Colon (tissue), 2 donors: Measurements from ENCODE around the gene CACNG4.

ENCODE experiments used
- FAIRE-seq: peaks from 2 replicates; lab custom pipeline; 2012; peaks lifted over from hg19 to GRCh38; lab: Jason Lieb, UNC
- donor health status: control.
- donor health status: control.

The CACNG4 gene

DNA sequence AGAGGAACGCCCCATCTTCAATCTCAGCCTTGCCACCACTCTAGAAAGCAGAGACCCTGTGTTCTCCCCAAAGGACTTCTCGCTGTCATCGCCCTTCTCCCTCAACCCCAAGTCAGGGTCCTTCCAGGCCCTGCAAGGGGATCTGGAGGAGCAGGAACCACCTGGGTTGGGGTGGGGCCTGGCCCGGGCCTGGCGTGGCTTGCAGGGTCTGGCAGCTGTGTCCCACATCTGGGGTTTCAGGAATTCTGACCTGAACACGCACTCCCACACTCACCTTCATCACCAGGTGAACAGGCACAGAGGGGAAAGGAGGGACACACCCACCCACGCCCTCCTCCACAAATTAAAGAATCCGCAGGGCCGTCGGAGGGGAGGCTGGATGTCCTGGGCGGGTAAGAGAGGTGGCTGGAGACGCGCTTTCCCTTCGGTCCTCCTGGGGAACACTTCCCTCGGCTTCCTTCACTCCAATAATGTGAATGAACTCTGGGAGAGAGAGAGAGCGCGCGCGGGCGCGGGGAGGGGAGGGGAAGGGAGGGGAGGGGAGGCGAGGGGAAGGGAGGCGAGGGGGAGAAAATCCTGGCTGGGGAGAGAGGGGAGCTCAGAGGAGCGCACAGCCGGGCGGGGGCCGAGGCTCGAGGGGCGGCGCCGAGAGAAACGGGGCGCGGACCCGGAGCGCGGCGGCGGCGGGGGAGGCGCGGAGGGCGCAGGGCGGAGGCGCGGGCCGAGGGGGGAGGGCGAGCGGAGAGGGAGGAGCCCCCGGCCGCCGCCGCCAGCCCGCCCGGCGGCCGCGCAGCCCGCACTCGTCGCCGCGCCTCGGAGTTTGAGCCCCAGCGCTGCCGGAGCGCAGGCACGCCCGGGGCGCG is at the start of gene CACNG4:
CACNG4 (plus strand) TSS at position 799 of the 863 bp plus-strand sequence. CDS start 205 bp downstream, outside the sequence.
- FAIRE-seq, result no peak

GRCh38 chr17:66915204-66915611 is 49.3 kb upstream of the CACNG4 start:
- FAIRE-seq, result no peak

GRCh38 chr17:66915792-66916191 is 48.7 kb upstream of the CACNG4 start:
- FAIRE-seq, result no peak

DNA sequence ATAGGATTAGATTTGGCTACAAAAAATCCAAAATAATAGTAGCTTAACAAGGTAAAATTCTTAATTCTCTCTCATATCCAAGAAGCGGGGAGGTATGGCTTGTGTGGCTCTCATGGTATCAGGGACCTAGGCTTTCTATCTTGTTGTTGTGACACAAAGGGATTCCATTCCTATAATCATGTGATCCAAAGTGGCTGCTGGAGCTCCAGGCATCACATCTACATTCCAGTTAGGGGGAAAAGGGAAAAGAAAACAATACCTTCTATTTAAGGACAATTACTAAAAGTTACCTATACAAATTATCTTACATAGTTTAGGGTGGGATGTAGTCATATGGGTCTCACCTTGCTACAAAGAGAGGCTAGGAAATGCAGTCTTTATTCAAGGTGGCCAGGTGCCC is 47.6 kb upstream of the CACNG4 start:
- FAIRE-seq, result no peak

GRCh38 chr17:66918896-66919295 is 45.6 kb upstream of the CACNG4 start:
- FAIRE-seq, result no peak

GRCh38 chr17:66920435-66920834 is 44.1 kb upstream of the CACNG4 start:
- no peak for FAIRE-seq

GRCh38 chr17:66920950-66921349 is 43.6 kb upstream of the CACNG4 start:
- no peak for FAIRE-seq

DNA sequence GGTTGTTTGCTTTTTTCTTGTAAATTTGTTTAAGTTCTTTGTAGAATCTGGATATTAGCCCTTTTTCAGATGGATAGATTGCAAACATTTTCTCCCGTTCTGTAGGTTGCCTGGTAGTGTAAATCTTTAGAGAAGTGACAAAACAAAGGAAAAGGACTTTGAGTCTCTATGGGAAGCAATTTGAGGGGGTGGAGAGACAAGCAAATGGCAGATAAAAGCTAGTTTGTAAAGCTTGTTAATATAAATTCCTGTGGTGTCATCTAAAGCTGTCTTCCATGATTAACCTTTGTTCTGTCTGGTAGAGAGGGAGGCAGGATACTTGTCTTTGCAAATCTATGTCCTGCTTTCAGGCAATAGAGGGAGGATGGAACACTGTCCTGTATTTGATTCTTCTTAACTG is 40.6 kb upstream of the CACNG4 start:
- no peak for FAIRE-seq

GRCh38 chr17:66925811-66926500 is 38.6 kb upstream of the CACNG4 start:
- no peak for FAIRE-seq

- no peak for FAIRE-seq
These were observed 35.6 kb upstream of the CACNG4 start for GRCh38 chr17:66928949-66929348.

- no peak for FAIRE-seq
These were observed 34.9 kb upstream of the CACNG4 start for GRCh38 chr17:66929591-66929990.

GRCh38 chr17:66930933-66931332 is 33.6 kb upstream of the CACNG4 start:
- no peak for FAIRE-seq

GRCh38 chr17:66932311-66932710 is 32.2 kb upstream of the CACNG4 start:
- no peak for FAIRE-seq

GRCh38 chr17:66934040-66934439 is 30.5 kb upstream of the CACNG4 start:
- FAIRE-seq, result no peak

DNA sequence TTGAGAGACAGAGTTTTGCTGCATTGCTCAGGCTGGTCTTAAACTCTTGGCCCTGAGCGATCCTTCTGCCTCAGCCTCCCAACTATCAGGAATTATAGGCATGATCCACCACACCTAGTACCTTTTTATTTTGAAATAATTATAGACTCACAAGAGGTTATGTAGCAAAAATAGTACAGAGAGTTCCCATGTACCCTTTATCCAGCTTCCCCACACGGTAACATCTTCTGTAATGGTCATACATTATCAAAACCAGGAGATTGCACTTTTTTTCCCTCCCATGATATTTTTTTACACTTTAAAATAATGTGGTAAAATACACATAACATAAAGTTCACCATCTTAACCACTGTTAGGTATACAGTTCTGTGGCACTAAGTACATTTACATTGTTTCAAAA is 28.8 kb upstream of the CACNG4 start:
- FAIRE-seq, result no peak

DNA sequence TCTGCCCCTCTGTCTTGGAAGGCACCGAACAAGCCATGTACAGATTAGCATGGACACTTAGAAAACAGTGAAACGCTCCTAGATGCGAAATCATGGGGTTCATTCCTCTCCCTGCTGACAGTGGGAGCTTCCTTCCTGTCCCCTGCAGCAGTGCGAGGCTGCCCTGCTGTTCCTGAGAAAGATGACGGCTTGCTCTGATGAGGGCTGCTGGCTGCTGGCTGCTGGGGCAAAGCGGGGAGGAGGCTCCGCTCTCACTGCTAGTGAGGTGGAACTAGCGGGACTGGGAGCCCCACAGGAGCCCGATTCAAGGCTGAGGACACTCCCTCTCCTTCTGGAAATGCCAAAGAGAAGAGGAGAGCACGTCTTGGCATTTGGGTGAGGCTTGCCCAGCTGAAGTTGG is 25.9 kb upstream of the CACNG4 start:
- no peak for FAIRE-seq

GRCh38 chr17:66939461-66940114 is 24.9 kb upstream of the CACNG4 start:
- no peak for FAIRE-seq

- no peak for FAIRE-seq
These were observed 23.3 kb upstream of the CACNG4 start for GRCh38 chr17:66941249-66941648.

DNA sequence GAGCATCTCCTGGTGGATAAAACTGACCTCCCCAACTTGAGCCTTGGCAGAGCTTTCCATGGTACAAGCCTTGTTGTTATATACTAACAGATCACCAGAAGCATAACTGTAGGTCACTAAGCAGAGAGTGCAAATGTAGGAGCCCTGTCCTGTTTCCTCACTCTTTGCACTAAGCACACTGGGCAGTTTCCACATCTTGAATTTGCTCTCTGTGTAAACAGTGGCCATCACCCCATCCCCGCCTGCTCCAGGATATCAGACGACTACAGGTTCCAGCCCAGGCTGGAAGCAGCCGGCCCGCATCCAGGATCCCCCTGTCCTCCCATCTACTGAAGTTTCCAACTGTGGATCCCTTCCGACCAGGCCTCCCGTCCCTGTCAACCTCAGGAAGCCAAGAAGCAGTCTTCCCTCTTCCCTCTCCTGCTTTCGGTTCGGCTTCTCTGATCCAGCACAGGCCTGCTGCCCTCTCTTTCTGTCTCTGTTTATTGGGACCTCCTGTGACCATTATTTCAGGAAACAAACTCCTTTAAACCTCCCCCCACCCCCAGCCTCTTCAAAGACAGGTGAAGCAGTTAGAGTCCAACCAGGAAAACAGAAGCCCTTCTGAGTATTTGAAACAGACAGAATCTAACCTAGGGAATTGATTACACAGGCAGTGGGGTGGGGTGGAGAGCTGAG is 22.6 kb upstream of the CACNG4 start:
- no peak for FAIRE-seq

DNA sequence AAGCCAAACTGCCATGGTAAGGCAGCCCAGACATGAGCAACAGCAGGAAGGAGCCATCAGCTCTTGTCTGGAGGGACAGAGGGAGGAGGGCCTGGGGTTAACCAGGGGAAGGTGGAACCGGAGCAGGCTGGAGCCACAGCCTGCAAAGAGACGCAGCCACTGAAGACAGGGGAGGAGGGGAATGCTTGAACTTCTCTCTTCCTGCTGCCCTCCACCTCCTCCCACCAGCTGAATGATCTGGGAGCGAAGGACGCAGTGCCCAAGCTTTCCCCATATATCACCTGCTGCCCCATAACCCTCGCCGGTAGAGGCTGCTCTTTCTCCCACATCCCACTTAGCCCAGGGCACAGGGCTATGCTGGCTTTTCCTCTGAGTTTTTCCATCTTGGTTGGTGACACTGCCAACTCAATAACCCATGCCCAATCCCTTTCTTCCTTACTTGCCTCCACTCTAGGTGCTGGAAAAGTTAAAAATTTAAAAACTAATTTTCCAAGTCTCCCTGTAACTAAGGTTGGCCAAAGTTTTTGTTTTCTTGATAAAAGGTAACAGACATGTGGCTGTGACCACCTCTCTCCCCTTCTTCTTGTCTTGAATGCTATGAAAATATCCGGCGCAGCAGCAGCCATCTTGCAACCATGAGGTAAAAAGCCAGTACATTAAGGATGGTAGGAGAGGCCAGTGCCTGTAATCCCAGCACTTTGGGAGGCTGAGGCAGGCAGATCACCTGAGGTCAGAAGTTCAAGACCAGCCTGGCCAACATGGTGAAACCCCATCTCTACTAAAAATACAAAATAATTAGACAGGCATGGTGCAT is 21.8 kb upstream of the CACNG4 start:
- FAIRE-seq, result no peak

DNA sequence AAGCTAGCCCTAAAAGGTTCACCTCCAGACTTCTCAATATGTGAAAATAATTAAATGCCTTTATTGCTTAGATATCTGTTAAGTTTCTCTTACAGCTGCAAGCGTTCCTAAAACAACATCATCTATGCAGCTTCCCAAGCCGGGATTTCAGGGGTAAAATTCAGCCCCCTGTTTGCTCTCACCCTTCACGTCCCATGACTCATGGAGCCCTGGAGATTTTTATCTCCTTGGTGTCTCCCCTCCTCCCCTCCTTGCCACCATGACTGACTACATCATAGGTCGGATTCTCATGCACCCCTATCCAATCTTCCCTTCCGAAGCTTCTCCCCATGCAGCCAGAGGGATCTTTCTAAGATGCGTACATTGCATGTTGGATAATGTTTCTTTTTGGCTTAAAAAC is 21.0 kb upstream of the CACNG4 start:
- FAIRE-seq, result no peak
